ENCODE results near the gene MS4A15. TPM values are rescaled to one million over a fixed set of nuclear protein-coding genes. Genes with fewer than 3 reads are reported as not detected.

The MS4A15 gene
- total RNA-seq, 4 donors from 2014 or later: not detected

- DNase-seq (ENCODE audit: low spot score in 2 of 2): no peak
- no peaks in the 10 kb centered on the region for H3K27me3 ChIP-seq
- 89 to 92% methylated on average over 7 of the region's 7 CpGs for WGBS, 2 donors
These were observed 27.2 kb downstream of the MS4A15 start for GRCh38 chr11:60783911-60784310.

GRCh38 chr11:60785136-60785535 is 28.5 kb downstream of the MS4A15 start, which contains the start of gene MS4A10:
TSS of gene MS4A10 (plus strand) at chr11:60785333. CDS start at chr11:60790336, 5,003 bp downstream.
- H3K4me1 ChIP-seq: peaks cover 0 to 26% (median 6%) of the 10 kb centered on the region in 4 donors
- 57 to 66% methylated on average over 9 of the region's 9 CpGs for WGBS, 2 donors

More at GRCh38 chr11:60783911-60784310, 27.2 kb downstream of the MS4A15 start:
- H3K4me3 ChIP-seq: no peak overlapping the region
- H3K36me3 ChIP-seq: no peaks in the 10 kb centered on the region
- no peaks in the 10 kb centered on the region for H3K9me3 ChIP-seq
- peaks cover 0 to 26% (median 6%) of the 10 kb centered on the region in 4 donors for H3K4me1 ChIP-seq
- H3K27ac ChIP-seq: no peak overlapping the region
- TF ChIP-seq, protein P1, sequence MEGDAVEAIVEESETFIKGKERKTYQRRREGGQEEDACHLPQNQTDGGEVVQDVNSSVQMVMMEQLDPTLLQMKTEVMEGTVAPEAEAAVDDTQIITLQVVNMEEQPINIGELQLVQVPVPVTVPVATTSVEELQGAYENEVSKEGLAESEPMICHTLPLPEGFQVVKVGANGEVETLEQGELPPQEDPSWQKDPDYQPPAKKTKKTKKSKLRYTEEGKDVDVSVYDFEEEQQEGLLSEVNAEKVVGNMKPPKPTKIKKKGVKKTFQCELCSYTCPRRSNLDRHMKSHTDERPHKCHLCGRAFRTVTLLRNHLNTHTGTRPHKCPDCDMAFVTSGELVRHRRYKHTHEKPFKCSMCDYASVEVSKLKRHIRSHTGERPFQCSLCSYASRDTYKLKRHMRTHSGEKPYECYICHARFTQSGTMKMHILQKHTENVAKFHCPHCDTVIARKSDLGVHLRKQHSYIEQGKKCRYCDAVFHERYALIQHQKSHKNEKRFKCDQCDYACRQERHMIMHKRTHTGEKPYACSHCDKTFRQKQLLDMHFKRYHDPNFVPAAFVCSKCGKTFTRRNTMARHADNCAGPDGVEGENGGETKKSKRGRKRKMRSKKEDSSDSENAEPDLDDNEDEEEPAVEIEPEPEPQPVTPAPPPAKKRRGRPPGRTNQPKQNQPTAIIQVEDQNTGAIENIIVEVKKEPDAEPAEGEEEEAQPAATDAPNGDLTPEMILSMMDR (IDR thresholded peaks at IDR 0.05): no peak
- TF ChIP-seq EP300 (IDR thresholded peaks at IDR 0.05) (no peak), POLR2A (IDR thresholded peaks at IDR 0.05) (no peak)

DNA sequence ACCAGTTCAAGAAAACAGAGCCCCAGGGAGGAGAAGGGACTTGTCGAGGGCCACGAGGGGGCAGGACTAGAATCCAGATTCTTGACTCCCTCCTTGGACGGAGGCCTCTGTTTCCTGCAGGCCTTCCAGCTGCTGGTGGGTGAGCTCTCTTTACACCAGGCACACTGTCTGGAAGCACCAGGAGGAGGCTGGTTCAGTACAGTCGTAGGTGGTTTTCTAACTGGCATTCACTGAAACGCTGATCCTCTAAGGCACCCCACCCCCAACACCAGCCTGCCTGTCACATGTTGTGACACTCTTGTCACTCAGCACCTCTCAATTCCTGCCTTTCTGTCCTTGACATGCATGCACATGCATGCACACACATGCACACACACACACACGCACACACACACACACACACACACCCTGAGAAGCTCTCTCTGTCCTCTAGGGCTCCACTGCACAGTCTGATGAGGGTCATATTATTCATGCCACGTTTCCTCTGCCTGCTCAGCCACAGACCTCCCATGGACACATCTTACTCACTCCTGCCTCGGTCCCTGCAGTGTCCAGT is 29.2 kb downstream of the MS4A15 start:
- Histone ChIP-seq H3K36me3 (no peaks in the 10 kb centered on the region), H3K27me3 (no peaks in the 10 kb centered on the region), H3K4me3 (no peak overlapping the region), H3K9me3 (no peaks in the 10 kb centered on the region), H3K27ac (peak overlapping the region in 3 of 4 donors; percentile 50 to 67 (median 59)), H3K4me1 (peaks cover 0 to 26% (median 6%) of the 10 kb centered on the region in 4 donors)
- TF ChIP-seq POLR2A (IDR thresholded peaks at IDR 0.05) (no peak), EP300 (IDR thresholded peaks at IDR 0.05) (no peak)
- TF ChIP-seq, protein P1 (IDR thresholded peaks at IDR 0.05): peak in 2 of 5 experiments; percentile 14 to 26
- 45 to 58% methylated on average over 7 to 8 of the region's 8 CpGs for WGBS, 2 donors
- no peak for DNase-seq (ENCODE audit: low spot score in 2 of 2)

More at GRCh38 chr11:60785136-60785535, 28.5 kb downstream of the MS4A15 start, which contains the start of gene MS4A10:
- no peak for DNase-seq (ENCODE audit: low spot score in 2 of 2)
- Histone ChIP-seq H3K27me3 (no peaks in the 10 kb centered on the region), H3K9me3 (no peaks in the 10 kb centered on the region), H3K36me3 (no peaks in the 10 kb centered on the region), H3K4me3 (no peak within 1 kb of the TSS), H3K27ac (peak within 1 kb of the TSS in 3 of 4 donors; percentile 50 to 67 (median 59))
- TF ChIP-seq, protein P1 (IDR thresholded peaks at IDR 0.05): no peak
- no peak for TF ChIP-seq POLR2A (IDR thresholded peaks at IDR 0.05)
- TF ChIP-seq EP300 (IDR thresholded peaks at IDR 0.05): no peak

GRCh38 chr11:60786811-60787567 is 30.3 kb downstream of the MS4A15 start:
- Histone ChIP-seq H3K36me3 (no peaks in the 10 kb centered on the region), H3K4me3 (no peak overlapping the region), H3K4me1 (peaks cover 0 to 26% (median 6%) of the 10 kb centered on the region in 4 donors), H3K9me3 (no peaks in the 10 kb centered on the region), H3K27me3 (no peaks in the 10 kb centered on the region), H3K27ac (peak overlapping the region; percentile 10 to 67 (median 44))
- peak in 1 of 2 donors; percentile 28 for TF ChIP-seq EP300 (IDR thresholded peaks at IDR 0.05)
- TF ChIP-seq, protein P1 (IDR thresholded peaks at IDR 0.05): no peak
- peak; percentile 62 to 69 for DNase-seq (ENCODE audit: low spot score in 2 of 2)
- 46 to 50% methylated on average over 14 to 15 of the region's 15 CpGs for WGBS, 2 donors
